ENCODE results near the gene PTPRT.

DNA sequence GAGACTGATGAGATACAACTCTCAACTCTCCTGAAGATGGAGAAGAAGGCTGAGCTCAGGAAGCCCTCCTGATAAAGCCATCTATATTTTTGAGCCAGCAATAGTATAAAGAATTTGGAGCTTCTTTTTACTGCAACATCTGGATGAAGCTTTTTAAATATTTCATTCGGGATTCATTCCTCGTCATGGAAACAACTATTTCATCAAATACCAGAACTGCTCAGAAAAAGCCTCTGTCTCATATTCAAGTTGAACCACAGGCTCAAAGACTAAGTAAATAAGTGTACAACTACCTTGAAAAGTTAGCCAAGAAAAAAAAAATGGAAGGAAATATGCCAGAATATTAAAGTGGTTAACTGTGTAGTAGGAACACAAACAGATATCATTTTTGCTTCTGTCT, 37.8 kb downstream of the PTPRT start:
- TF ChIP-seq, protein P1, sequence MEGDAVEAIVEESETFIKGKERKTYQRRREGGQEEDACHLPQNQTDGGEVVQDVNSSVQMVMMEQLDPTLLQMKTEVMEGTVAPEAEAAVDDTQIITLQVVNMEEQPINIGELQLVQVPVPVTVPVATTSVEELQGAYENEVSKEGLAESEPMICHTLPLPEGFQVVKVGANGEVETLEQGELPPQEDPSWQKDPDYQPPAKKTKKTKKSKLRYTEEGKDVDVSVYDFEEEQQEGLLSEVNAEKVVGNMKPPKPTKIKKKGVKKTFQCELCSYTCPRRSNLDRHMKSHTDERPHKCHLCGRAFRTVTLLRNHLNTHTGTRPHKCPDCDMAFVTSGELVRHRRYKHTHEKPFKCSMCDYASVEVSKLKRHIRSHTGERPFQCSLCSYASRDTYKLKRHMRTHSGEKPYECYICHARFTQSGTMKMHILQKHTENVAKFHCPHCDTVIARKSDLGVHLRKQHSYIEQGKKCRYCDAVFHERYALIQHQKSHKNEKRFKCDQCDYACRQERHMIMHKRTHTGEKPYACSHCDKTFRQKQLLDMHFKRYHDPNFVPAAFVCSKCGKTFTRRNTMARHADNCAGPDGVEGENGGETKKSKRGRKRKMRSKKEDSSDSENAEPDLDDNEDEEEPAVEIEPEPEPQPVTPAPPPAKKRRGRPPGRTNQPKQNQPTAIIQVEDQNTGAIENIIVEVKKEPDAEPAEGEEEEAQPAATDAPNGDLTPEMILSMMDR (IDR thresholded peaks at IDR 0.05) = no peak
- no peak for TF ChIP-seq EP300 (IDR thresholded peaks at IDR 0.05)
- TF ChIP-seq POLR2AphosphoS5 (IDR thresholded peaks at IDR 0.05) = no peak
- no peak for TF ChIP-seq POLR2A (IDR thresholded peaks at IDR 0.05)

Measured in gastroesophageal sphincter (tissue), 3 donors.